NCI-H1417 (cell line): ENCODE results near the gene NCR3LG1.
A peak's percentile ranks its signal among the peaks of the same experiment; 100 is the strongest.

Experiments used
- DNase-seq, 3 experiments: peaks; one replicate each; lab custom pipeline; 2025; lab: John Stamatoyannopoulos, UW

Gene NCR3LG1

DNA sequence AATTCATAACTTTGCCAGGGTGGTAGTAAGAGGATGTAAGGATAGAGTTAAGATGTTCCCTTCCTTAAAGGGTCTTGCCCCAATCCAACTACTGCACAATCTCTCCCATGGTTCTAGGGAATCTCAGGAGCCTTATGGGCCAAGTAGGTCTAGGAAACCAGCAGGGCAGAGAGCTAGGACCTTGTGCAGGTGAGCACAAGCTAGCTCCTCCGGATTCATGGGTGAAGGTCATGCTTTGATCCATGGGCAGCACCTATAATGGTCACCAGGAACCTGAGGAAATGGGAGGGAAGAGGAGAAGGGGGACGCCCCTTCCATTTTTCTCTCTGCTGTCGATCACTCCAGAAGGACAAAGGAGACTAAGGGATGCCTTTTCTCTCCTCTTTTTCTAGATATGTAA, 20.0 kb downstream of the NCR3LG1 start:
- DNase-seq: peak; percentile 13 to 64 (median 35)

DNA sequence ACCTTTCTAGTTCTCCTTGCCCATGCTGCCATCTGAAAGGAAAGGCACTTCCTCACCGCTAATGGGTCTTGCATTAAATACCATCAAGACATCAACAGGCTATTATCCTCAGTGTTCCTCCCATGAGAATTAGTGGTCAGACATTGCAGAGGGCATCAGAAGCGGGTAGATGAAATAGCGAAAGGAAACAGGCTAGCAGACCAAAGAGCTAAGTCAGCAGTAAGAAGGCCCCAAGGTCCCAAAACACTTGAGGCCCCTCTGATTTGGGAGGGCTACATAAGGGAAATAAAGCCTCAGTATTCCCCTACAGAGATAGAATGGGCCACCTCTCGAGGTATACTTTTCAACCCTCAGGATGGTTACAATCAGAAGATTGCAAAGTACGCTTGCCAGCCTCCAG, 23.9 kb downstream of the NCR3LG1 start:
- no peak for DNase-seq

- no peak for DNase-seq
Measured at GRCh38 chr11:17376493-17376892, 24.9 kb downstream of the NCR3LG1 start.

- DNase-seq: no peak
Measured at GRCh38 chr11:17378655-17379054, 27.1 kb downstream of the NCR3LG1 start.

- DNase-seq: no peak
Measured at GRCh38 chr11:17379383-17380180, 28.0 kb downstream of the NCR3LG1 start.

GRCh38 chr11:17381156-17381555, 29.6 kb downstream of the NCR3LG1 start:
- DNase-seq: no peak

DNA sequence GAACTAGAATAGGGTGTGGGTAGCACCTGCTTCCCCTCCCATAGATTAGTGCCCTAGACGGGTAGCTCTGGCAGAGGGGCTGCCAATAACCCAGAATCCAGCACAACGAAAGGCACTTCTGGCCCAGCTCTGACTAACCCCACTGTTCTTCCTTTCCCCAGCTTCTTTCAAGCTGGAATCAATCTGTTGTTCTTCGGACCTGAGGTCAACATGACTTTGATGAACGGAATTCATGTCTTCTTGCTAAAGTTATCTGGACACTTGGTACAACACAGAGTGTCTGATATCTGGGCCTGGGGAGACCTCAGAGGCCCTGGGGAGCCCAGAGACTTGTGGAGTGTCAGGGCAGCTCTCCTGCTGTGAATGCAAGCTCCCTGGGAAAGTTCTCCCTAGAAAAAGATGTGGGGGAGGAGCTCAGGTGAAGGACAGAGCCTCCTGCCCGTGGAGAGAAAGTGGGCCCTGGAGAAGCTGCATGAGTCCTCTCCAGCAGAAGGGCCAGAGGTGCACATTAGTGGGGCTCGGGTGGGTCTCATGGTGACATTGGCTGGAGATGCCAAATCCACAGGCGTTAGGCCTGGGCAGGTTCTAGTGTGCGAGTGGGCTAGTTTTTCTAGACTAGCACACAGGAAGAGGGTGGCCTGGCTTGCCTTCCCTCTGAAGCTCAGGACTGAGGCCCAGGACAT, 30.6 kb downstream of the NCR3LG1 start:
- no peak for DNase-seq

DNA sequence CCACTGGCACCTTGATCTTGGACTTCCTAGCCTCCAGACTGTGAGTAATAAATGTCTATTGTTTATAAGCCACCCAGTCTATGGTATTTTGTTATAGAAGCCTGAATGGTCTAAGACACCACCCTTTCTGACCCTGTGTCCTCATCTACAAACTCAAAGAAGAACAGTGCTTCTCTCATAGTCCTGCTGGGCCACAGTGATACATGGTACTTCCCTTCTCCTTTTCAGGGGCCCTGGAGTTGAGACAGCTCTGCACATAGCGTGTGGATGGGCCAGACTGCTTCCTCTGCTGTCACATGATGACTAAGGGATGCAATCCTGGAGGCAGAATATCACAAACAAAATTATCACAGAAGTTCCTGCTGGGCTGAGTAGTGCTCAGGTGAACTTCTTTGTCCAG, 31.9 kb downstream of the NCR3LG1 start:
- no peak for DNase-seq

GRCh38 chr11:17384002-17384511, 32.5 kb downstream of the NCR3LG1 start:
- peak; percentile 68 to 94 (median 93) for DNase-seq

GRCh38 chr11:17385492-17385891, 33.9 kb downstream of the NCR3LG1 start:
- DNase-seq: no peak

DNA sequence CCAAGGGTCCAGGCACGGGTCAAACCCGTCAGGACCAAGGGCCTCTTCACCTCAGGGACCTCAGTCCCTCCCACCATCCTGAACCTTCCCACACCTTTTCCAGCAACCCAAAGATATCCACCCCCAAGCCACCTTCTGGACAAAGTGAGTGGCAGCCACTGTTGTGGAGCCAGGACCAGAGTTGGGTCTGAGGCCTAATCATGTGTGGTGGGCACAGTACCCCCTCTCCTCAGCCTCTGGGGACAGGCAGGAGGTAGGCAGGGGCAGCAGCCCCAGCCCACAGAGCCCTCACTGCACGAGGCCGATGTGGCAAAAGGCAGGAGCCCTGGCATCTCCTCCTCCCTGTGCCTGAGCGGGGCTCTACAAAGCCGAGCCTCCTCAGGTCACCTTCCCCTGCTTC, 34.3 kb downstream of the NCR3LG1 start:
- DNase-seq: no peak

DNA sequence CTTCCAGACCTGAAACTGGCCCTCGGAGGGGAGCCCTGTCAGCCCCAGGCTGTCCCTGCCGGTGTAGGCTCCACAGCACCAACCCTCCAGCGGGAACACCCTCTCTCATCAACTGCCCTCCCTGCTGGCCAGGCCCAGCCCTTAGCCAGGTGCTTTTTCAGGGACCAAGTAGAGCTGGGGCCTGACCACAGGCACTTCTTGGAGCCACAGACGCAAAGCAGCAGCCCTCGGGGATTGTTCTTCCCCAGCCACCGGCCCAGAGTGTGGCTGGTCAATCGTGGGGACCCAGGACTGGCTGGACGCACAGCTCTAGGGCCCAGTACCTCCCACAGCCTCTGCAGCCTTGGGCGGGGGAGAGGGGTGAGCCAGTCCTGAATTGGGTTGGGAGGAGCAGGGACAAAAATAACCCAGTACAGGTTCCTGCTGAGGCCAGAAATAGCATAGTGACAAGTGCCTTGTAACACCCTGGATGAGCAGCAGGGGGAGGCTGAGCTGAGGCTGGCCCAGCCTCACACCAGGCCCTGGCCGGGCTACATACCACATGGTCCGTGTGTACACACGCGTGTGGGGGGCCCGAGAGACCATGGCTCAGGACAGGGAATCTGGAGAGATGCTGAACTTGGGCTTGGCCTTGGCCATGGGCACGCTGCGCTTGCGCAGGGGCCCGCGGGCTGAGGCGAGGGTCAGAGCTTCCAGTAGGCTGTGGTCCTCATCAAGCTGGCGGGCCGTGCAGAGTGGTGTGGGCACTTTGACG, 34.9 kb downstream of the NCR3LG1 start:
- peak; percentile 22 to 66 (median 34) for DNase-seq

DNA sequence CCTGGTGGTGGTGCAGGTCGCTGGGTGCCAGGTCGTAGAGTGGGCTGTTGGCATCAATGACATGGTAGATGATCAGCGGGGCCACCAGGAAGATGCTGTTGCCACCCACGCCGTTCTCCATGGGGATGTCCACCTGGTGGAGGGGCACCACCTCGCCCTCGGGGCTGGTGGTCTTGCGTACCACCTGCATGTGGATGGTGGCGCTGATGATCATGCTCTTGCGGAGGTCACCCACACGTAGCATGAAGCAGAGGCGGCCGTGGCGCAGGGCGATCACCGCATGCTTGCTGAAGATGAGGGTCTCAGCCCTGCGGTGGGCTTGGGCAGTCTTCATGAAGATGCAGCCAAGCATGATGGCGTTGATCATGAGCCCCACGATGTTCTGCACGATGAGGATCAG, 35.7 kb downstream of the NCR3LG1 start:
- no peak for DNase-seq

GRCh38 chr11:17387811-17388210, 36.2 kb downstream of the NCR3LG1 start:
- DNase-seq: no peak

GRCh38 chr11:17388609-17389210, 37.1 kb downstream of the NCR3LG1 start, which contains the start of gene KCNJ11:
Gene KCNJ11 (minus strand): TSS chr11:17388659. CDS start chr11:17388091, 568 bp downstream.
- DNase-seq: peak in 1 of 3 experiments; percentile 90

DNA sequence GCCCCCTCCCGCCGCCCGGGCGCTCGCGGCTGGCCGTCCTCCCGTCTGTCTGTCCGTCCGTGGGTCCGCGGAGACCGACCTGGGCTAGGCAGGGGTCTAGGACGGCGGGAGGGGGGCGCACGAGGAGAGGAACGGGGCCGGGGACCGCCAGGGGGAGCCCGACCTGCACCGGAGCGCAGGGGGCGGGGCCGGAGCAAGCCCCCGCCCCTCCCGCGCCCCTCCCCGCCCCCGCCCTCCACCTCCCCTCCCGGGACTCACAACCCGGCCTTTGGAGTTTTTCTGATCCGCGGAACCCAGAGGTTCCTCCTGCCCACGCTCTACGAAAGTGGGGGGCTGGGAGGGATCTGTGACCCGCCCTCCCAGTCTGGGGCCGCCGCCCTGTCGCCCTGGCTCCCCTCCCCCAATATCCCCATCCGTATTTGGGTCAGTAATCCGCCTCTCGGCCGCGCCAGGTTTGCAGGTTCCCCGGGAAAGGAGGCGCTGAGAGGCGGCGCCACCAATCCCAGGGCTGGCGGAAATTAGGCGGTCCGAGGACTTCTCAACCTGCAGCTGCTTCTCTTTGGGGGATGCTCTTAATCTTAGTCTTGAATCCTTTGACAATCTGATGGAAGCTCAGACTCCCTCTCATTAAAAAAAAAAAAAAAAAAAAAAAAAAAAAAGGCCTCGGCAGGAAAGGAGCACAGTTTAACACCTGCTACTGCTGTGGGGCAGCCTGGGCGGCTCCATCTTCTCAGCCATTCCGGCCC, 37.8 kb downstream of the NCR3LG1 start:
- peak; percentile 90 to 94 (median 93) for DNase-seq

DNA sequence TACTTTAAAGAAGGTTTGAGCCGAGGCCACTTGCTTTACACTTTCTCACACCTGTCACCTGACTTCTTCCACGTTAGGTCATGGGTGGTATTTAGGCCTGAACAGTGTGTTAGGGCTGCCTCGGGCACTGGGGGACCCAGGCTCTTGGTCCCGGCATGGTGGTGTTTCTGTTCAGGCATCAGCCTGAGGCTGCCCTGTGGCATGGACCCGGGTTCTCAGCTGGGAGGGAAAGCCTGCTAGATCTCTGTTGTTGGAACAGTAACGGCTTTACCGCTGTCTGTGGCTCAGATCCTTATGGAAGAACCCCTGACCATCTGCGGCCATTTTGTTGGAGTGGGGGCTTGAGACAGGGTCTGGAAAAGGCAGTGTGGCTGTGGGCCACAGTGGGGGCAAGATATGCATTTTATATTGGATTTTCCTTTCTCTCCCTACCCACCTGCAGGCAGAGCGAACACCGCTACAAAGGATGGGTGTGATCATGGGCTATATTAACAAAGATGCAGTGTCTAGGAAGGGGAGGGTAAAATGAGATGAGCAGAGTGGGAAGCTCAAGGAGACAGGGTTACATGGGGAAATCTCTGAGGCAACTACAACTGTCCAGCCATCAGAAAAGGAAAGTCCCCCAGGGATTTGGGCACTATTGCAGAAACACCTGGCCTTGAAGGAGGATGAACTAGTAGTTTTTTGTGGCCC, 38.5 kb downstream of the NCR3LG1 start:
- DNase-seq: no peak

GRCh38 chr11:17391493-17392355, 40.1 kb downstream of the NCR3LG1 start:
- peak; percentile 6 to 75 (median 46) for DNase-seq

DNA sequence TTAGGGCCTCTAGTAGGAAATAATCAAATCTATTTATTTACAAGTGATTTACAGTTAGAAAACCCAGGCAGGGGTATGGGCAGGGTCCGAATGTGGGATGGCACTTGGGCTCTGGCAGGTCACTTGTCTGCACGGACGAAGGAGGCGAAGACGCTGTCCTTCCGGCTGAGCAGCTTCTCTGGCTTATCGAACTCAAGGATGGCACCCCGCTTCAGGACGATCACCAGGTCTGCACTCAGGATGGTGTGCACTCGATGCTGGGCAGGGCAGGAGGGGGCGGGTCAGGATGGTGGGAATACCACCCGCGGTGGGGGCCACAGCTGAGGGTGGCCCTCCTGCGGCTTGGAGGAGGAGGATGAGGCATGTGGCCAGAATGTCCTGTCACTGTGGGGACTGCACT, 41.3 kb downstream of the NCR3LG1 start:
- DNase-seq: no peak

GRCh38 chr11:17393472-17393871, 41.9 kb downstream of the NCR3LG1 start:
- DNase-seq: no peak
